HG02610 (cell line): Measurements from ENCODE around the gene CLIC4.

Experiments used
- ATAC-seq: cut with Tn5 transposase; IDR thresholded peaks from one replicate; pipeline ENCODE4 v1.9.1; 2021; ENCODE audit warnings: mild to moderate bottlenecking, moderate library complexity; ENCODE audit not compliant: unreplicated experiment

CLIC4 gene

GRCh38 chr1:24853649-24854048, 108.4 kb downstream of the CLIC4 start:
- no peak for ATAC-seq

GRCh38 chr1:24855474-24855873, 110.2 kb downstream of the CLIC4 start:
- no peak for ATAC-seq

- ATAC-seq: no peak
These were observed 111.7 kb downstream of the CLIC4 start for GRCh38 chr1:24856787-24857506.

- ATAC-seq: no peak
These were observed 112.4 kb downstream of the CLIC4 start for GRCh38 chr1:24857507-24858133.

- ATAC-seq: no peak
These were observed 113.0 kb downstream of the CLIC4 start for GRCh38 chr1:24858277-24858676.

GRCh38 chr1:24859063-24860010, 114.1 kb downstream of the CLIC4 start:
- no peak for ATAC-seq

GRCh38 chr1:24860841-24861240, 115.6 kb downstream of the CLIC4 start:
- ATAC-seq: no peak

GRCh38 chr1:24861821-24862727, 116.8 kb downstream of the CLIC4 start:
- ATAC-seq: no peak

GRCh38 chr1:24862775-24863483, 117.7 kb downstream of the CLIC4 start:
- ATAC-seq: no peak

- no peak for ATAC-seq
These were observed 119.1 kb downstream of the CLIC4 start for GRCh38 chr1:24864370-24864777.

GRCh38 chr1:24865168-24865567, 119.9 kb downstream of the CLIC4 start:
- no peak for ATAC-seq

- no peak for ATAC-seq
These were observed 120.3 kb downstream of the CLIC4 start for GRCh38 chr1:24865587-24865986.

- ATAC-seq: no peak
These were observed 121.2 kb downstream of the CLIC4 start for GRCh38 chr1:24866211-24867083.

GRCh38 chr1:24867084-24867870, 122.0 kb downstream of the CLIC4 start:
- no peak for ATAC-seq

- ATAC-seq: no peak
These were observed 123.0 kb downstream of the CLIC4 start for GRCh38 chr1:24868016-24868875.

- ATAC-seq: no peak
These were observed 125.4 kb downstream of the CLIC4 start for GRCh38 chr1:24870551-24871195.
